HG02943 (cell line): ENCODE results near the gene ARMH1.

ENCODE experiments used
- ATAC-seq: cut with Tn5 transposase; IDR thresholded peaks from one replicate; pipeline ENCODE4 v1.9.1; 2021; ENCODE audit warnings: mild to moderate bottlenecking, low read depth, moderate library complexity; ENCODE audit not compliant: unreplicated experiment

ARMH1 gene

DNA sequence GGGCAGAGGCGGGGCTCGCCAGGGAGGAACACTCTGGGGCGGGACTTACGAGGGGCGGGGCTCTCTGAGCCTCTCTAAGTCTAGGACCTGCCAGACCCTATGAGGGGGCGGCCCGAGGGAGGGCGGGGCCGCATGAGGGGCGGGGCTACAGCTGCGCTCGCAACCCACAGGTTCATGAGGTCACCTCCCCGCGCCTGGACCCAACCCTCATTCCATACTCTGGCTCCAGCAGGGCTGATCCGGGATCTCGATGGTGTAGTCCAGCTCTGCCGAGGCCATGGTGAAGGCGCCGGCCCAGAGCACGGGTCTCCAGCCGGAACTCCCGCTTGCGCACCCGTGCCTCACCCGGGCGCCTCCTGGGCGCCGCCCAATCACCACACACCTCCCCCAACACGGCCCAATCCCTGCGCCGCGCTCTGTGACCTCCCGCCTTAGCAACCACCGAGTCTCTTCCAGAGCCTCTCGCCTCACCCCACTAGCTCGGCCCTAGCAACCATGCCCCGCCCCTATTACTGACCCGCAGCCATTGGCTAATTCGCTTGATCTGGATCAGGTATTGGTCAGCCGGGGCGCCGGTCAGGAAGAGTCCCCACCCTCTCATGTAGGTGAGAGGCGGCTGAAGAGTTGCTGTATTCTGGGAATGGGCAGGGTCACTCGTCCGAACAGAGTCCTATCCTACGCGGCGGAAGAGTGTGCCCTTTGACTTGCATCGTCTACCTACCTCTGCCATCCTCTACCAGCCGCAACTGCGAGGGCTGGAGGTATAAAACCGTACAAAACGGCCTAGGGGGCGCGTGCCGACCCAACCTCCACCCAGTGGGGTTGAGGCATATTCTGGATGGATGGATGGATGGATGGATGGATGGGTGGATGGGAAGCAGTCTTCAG lies at the start of gene ARMH1, which contains the start of gene TMEM53:
ARMH1 (plus strand) TSS at position 602 of the 888 bp plus-strand sequence. CDS start 14,984 bp downstream, outside the sequence.
TMEM53 (minus strand) TSS at position 369 of the 888 bp plus-strand sequence; CDS start at position 279, 90 bp downstream.
- peak; percentile 84 for ATAC-seq

DNA sequence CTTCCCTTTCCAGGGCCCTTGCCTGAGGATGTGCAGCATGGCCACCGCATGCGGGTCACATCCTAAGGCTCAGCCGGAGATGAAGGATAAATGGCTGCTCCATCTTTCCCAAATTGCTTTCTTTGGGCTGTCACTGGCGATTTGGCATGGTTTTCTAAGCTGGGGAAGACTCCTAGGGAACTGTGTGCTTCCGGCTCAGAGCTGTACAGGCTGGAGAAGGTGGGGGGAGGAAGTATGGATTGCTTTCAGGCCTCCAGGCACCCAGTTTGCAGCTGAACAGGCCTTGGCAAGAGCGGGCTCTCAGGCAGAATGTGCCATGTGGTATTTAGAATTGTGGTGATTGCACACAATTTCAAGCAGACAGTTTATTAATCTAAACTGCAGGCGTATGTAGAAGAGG lies 49.2 kb upstream of the ARMH1 start:
- ATAC-seq = no peak

DNA sequence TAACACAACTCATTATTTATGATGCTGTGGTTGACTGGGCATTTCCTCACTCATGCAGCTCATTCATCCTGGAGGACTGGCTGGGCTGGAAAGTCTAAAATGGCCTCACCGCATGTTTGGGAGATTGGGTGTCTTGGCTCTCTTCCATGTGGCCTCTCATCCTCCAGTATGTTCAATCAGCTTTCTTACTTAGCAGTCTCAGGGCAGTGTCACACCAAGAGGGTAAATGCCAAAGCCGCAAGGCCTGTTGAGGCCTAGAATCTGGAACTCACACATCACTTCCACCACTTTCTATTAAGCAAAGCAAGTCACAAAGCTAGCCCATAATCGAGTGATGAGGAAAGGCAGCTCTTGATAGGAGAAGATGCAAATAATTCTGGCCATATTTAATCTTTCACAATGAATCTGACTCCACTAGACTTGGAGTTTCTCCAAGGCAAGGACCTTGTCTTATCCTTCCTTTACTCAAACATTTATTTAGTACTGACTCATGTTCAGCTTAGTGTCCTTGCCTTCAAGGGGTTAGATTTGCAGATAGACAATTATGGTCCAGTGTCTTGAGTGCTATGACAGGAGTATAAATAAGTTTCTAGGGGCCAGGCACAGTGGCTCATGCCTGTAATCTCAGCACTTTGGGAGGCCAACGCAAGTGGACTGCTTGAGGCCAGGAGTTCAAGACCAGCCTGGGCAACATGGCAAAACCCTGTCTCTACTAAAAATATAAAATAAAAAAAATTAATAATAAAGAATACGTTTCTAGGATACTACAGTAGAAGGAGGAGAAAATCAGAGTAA lies 45.4 kb upstream of the ARMH1 start:
- no peak for ATAC-seq

DNA sequence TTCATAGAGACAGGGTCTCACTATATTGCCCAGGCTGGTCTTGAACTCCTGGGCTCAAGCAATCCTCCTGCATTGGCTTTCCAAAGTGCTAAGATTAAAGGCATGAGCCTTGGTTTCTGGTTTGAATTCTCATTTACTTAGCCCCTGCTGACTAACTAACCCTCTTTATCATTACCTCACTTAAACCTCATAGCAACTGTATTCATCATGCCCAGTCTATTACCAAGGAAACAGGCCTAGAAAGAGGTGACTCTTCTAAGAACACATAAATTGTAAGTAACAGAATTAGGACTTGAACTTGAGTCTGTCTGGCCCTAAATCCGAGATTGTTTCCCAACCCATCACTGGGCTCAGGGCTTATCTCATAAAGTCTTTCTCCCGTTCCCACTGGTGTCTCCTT lies 44.4 kb upstream of the ARMH1 start:
- ATAC-seq = no peak

DNA sequence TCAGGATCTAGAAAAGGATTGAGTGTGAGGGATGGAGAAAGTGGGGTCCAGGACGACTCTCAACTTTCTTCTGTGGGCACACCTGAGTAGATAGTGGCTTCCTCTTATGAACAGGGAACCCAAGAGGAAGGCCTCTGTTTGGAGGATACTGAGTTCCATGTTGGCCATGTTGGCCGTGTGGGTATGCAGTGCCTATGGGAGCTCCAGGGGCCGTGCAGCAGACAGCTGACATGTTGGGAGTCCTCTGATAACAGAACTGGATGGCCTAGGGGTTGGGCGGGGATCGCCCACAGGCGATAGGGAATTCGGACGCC lies 43.2 kb upstream of the ARMH1 start:
- no peak for ATAC-seq

DNA sequence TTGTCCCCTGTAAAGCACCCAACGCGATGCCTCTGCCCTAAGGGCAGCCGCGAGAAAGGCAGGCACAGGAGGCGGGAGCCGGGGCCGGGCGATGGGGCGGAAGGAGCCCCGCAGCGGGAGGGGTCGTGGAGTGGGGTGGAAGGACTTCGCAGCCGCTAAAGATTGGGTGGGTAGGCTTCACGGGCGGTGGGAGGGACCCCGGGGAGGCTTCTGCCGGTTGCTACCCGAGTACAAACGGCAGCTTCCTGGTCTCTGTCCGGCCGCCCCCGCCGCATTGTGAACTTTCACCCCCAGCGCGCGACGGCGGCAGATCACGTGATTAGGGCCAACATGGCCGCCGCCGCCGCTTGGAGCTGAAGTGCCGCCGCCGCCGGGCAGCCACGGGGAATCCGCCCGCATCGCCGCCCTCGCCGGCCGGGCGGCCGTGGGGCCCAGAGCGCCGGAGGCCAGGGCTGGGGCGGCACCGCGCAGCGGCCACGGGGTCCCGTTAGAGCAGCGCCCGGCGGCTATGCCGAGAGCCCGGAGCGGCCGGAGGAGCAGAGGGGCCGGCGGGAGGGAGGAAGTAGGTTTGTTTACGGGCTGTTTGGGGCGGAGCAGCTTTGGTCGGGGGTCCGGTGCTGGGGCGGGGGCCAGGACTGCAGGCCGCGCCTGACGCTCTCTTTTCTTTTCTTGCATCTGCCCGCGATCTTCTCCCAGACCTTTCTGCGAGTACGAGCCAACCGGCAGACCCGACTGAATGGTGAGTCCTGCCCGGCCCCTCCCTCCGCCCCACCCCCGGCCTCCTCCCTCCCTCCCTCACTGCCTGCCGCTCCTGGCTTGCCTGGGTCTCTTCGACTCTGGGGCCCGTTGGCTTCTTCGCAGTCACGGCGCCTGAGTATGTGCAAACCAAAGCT lies 42.6 kb upstream of the ARMH1 start:
- peak; percentile 57 for ATAC-seq

DNA sequence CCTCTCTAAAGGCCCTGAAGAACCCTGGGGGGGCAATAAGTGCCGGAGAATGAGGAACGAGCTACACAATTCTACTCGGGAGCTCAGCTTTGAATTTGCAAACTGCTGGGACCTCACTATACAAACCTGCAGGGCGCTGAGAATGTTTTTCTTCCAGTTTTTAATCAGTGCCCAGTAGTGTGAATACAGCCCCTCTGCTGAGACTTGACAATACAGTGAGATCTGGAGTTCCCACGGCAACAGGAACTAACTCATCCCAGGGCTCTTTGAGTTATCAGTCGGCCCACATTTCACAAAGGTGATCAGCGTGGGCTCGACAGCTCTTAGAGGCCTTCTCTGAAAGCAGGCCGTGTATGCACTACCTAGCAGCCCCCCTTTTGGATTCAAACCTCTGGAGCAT lies 41.9 kb upstream of the ARMH1 start:
- ATAC-seq = no peak

DNA sequence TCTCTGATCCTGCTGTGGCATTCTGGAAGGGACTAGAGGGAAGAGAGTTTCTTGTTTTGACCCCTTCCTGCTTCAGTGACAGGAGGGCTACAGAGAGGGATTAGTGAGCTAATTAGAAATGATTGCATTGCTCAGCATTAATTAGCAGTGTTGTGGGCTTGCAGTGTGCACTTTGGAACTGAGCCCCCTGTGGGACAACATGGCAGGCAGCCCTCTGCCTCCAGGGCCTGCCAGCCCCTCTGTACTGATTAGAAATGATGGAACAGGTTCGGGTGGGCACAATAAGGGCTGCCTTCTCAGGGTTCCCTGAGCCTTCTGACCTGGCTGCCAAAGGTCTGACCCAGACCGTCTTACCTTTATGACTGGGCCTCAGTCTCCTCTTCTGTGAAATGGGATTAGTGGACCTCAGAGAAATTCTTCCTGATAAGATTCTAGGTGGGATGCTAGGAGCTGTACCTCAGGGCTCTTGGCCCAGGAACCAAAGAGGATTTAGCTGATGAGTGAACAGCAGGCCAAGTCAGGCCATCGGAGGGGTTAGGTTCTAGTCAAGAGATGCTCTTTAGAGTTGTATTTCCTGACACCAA lies 39.8 kb upstream of the ARMH1 start:
- ATAC-seq = no peak

DNA sequence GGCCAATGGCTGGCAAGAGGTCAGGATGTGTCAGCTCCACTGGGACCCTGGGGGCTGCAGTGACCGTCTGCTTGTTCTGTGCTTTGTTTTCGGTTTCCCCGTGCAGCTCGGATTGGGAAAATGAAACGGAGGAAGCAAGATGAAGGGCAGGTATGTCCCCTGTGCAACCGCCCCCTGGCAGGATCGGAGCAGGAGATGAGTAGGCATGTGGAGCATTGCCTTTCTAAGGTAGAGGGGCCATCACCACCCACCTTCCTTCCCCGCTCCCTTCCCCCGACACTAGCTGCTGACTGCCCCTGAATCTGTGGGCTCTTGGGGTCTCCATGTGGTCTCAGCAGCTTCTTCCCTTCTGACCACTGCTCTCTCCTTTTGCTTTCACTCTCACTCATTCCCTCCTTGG lies 39.1 kb upstream of the ARMH1 start:
- no peak for ATAC-seq

DNA sequence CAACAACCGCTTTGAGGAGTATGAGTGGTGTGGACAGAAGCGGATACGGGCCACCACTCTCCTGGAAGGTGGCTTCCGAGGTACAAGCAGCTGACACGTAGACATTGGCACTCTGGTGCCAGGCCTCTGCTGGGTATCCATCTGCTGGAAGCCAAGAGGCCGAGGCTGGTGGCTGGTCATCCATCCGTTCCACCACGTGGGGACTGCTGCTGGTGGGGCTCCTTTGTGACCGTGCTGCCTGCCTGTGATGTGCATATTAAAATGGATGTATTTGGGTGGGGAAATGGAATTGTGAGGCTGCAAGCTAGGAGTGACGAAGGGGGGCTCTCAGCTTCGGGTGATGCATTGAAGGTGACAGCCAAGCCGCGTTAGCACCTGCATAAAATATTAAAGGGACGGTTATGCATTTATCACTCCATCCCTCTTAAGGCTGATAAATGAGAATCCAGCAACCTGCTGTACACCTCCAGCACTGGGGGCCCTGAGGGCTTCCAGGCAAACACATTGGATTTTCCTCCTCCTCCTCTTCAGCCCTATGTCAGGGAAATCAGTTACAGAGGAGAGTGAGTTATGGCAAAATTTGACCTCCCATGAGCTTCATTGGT lies 38.3 kb upstream of the ARMH1 start:
- ATAC-seq = no peak

DNA sequence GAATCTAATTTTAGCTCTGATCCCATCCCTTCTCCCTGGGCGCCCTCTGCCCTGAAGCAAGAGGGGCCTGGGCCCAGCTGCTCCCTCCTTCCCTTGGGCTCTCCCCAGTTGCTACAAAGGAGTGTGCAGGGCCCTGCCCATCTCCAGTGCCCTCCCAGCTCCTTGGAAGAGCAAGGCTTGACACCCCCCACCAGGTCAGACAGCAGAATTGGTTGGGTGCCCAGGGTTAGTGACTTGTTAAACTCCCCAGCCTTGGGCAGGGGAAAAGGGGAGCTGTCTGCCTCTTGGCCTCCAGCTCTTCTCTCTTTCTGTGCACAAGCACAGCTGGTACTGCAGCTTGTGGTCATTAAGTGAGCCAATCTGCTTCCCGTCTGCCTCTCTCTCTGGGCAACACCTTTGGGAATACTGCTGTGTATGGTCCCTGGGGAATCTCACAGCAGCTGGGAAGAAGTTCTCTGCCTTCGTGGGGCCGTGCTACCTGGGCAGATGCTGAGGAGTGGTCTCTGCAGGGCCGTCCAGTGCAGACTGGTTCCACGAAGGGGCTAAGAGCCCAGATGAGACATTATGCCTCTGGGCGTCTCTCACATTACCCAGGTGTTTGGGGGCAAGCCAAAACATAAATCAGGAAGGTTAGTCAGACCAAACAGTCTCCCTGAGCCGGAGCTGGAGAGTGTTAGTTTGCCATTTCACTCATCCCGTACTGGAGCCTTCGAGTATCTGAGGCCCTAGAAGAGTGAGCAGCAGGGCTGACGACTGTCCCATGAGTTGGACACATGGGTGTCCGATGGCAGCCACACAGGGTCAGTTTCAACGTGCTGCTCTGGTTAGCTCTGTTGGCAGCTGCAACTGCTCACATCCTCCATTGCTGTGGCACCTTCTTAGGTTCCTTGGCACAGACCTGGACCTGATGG lies 37.6 kb upstream of the ARMH1 start:
- ATAC-seq = no peak

DNA sequence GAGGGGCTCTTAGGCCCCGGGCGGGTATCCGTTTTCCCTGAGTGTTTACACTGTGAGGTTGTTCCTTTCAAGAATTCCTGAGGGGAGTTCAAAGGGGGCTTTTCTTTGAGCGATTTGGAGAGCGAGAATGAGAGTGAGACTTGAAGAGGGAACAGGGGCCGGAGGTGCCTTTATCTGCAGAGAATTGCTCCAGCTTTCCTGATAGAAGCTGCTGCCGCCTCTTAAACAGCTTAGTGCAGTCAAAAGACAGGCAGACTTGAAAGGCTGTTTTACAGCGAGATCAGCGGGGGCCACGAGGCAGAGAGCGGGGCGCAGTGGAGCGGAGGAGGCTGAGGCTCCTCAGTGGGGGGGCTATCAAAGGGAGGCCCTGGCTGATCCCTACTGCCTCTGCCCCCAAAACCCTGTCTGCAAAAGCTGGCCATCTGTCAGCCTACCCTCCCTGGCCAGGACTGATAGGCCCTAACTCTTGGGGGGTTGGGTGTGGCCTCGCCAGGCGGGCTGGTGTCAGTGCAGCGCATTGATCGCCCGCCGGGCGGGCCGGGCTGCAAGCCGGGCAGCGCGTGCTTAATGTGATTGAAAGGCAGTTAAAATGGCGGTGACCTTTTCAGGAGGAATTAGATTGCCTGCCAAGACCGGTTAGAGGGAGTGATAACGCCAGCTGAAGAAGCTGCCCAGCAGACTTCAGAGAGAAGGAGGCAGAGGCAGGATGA lies 36.7 kb upstream of the ARMH1 start:
- no peak for ATAC-seq

DNA sequence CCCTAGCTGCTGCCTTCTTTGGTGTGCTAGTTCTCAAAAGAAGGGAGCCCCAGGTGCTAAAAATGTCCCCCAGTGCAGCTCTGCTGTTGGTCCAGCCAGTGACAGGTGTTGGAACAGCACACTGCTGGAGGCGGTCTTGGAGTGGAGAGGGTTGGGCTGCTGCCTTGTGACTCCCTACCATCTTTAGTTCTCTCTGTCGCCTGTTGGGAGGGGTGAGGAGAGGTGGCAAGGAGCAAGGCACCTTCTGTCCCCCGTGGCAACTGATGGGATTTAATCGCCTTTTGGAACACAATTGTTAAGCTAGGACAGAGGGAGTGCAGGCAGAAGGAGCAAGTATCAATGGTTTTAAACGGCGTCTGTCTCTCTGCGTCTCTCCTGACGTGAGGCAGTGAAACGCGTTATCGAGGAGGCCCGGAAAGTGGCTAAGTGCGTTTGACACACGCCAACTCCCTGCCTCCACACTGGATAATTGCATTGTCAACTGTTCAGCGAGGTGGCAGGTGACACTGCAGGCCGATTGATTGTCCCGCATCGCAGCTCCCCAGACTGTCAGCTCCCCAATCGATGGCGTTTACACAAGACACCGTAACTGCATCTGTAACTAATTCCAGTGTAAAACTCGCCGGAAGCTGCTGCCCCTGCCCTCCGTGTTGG lies 34.2 kb upstream of the ARMH1 start:
- no peak for ATAC-seq

DNA sequence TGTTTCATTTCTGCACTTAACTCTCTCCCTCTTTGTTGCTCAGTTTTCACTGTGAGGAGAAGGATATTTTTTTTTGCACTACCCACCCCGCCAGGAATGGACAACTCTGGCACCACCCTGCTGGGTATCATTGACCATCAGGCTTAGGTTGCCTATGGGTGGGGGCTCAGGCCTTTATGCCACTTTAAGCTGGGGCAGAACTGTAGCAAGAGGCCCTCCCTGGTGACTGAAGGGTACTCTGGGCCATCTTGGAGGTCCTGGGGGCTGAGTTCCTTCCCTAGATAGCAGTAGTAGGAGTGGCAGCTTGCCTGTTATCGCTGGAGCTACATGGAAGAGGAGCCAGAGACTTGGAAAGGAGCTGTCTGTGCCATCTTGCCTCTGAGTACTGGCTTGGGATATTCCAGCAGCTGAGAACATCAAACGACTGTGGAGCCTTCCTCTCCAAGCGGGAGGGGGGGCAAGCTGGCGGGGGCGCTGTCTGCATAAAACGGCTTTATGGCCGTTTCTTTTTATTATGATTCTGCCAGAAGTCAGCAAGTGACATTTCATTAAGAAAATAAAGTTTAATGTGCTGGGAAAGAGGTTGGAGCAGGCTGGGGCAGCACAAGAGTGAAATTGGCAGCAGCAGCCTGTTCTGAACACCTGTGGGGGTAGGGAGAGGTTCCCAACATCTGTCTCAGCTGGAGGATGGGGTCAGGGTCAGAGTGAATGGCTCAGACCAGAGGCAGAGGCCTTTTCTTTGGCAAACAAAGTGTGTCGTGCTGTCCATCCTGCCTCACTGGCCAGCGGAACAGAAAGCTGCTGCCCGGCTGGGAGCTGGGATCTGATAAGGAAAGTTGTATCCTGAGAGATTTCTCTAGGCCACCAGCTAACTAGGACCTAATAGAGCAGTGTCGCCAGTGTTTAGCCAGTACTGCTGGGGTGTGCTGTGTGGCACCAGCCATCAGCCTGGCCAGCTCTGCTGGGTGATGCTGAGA lies 33.1 kb upstream of the ARMH1 start:
- ATAC-seq = no peak

DNA sequence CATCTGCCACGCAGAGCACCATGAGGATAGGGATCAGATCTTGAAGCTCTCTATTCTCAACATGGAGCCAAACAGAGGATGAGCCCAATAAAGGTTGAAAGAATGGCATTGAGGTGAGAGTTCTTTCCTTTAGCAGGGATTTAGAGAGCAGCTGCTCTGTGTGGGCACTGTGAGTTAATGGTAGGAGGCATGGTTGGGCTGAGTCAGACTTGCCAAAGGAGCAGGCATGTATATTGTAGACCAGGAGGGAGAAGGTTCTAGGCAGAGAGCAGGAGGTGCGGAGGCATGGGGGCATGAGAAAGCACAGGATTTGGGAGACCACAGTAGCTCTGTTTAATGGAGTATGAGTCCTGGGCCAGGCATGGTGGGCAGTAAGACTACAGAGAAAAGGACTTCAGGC lies 32.3 kb upstream of the ARMH1 start:
- no peak for ATAC-seq

DNA sequence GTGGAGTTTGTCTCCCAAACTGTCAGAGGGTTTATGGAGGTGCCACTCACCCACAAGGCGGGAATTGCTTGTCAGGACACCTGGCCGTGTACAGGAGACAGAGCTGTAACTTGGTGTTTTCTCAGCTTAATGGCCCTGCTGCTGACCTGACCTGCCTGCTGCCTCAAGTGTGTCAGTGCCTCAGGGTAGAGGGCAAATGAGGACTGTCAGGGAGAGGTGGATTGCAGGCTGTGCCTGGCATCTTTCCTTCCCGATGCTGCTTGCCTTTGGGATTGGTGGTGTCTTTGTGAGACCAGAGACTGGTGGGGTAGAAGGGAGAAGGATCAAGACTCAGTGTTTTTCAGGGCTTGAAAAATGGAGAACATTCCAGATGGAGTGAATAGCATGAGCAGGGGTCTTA lies 31.6 kb upstream of the ARMH1 start:
- ATAC-seq = no peak
